ENCODE data around the gene CEND1. TPM values are rescaled to one million over a fixed set of nuclear protein-coding genes. Genes with fewer than 3 reads are reported as not detected.

The CEND1 gene
- total and polyA plus RNA-seq, 2 of the 4 experiments (the other 2 are of a cell fraction), result 0.90 to 4.0 TPM

GRCh38 chr11:802018-802617 is 12.2 kb upstream of the CEND1 start:
- peaks cover 18% of the 10 kb centered on the region for H3K4me1 ChIP-seq (ENCODE audit: control insufficient read depth, insufficient read depth, low read length)
- intact Hi-C loops (cut with micrococcal nuclease), result no loop called here
- no TSS peak for BruUV-seq (replicated peaks)
- no peak overlapping the region for H4K8ac ChIP-seq (ENCODE audit: low read depth in 2 of 2, low read length in 2 of 2)
- WGBS, 2 experiments (ENCODE audit: extremely low coverage in 2 of 2, insufficient read length in 1 of 2), result 96% methylated on average over 14 of the region's 21 CpGs; no CpG with 5 or more reads in 1 of the 2 experiments
- no peak overlapping the region for H3K27ac ChIP-seq (ENCODE audit: insufficient read depth, low read length)
- H3K9me3 ChIP-seq (ENCODE audit: control insufficient read depth, insufficient read depth, low read length), result no peaks in the 10 kb centered on the region
- peaks cover 2 to 29% of the 10 kb centered on the region in 2 experiments; a peak in 3 of 4 replicates for H3K79me1 ChIP-seq (ENCODE audit: low read depth in 1 of 2, low read length in 2 of 2)
- no peak overlapping the region for H2BK5ac ChIP-seq (ENCODE audit: low read depth, low read length, poor library complexity, severe bottlenecking)
- H2AK9ac ChIP-seq (replicated peaks; ENCODE audit: low read depth, low read length, poor library complexity), result peak overlapping the region; percentile 82
- no peak overlapping the region for H2AK5ac ChIP-seq (ENCODE audit: low read depth, low read length)
- no peaks in the 10 kb centered on the region for H3K9me1 ChIP-seq (ENCODE audit: insufficient read depth, low read length)
- no peak for ATAC-seq (ENCODE audit: low read depth)
- no peak overlapping the region for H3K4ac ChIP-seq (ENCODE audit: low read depth, low read length)
- TF ChIP-seq BHLHE40 (IDR thresholded peaks at IDR 0.05; ENCODE audit: low read depth, low read length) (no peak), POLR2A (IDR thresholded peaks at IDR 0.05; ENCODE audit: low read depth, low read length) (no peak), MXI1 (IDR thresholded peaks at IDR 0.05; ENCODE audit: borderline replicate concordance, low read depth, low read length) (no peak), RFX5 (IDR thresholded peaks at IDR 0.05; ENCODE audit: low read depth, low read length) (no peak), USF2 (IDR thresholded peaks at IDR 0.05; ENCODE audit: low read depth, low read length) (no peak), RAD21 (IDR thresholded peaks at IDR 0.05; ENCODE audit: low read length) (no peak), CTCF (conservative IDR thresholded peaks at IDR 0.05; ENCODE audit: low read depth, low read length) (no peak), RCOR1 (IDR thresholded peaks at IDR 0.05; ENCODE audit: insufficient replicate concordance, low read length) (no peak), FOS (IDR thresholded peaks at IDR 0.05; ENCODE audit: low read depth, low read length) (no peak), MAZ (IDR thresholded peaks at IDR 0.05; ENCODE audit: borderline replicate concordance, low read depth, low read length) (no peak), ELK1 (IDR thresholded peaks at IDR 0.05; ENCODE audit: borderline replicate concordance, low read depth, low read length) (no peak), CHD1 (IDR thresholded peaks at IDR 0.05; ENCODE audit: low read depth, low read length) (no peak)
- H4K91ac ChIP-seq (ENCODE audit: insufficient read depth, low read depth, low read length), result no peak overlapping the region
- no peak overlapping the region for H2BK15ac ChIP-seq (ENCODE audit: low read depth, low read length)
- H4K5ac ChIP-seq (ENCODE audit: low read depth, low read length), result no peak overlapping the region
- H3K14ac ChIP-seq (replicated peaks; ENCODE audit: low read depth, low read length), result no peak overlapping the region
- no peak overlapping the region for H3K18ac ChIP-seq (ENCODE audit: low read depth, low read length)
- DNase-seq, result no peak
- H3K23ac ChIP-seq (ENCODE audit: low read depth, low read length), result no peak overlapping the region
- ChIA-PET CTCF (no interaction called here), POLR2A (ENCODE audit: unreplicated experiment) (no interaction called here)
- no peak overlapping the region for H2BK120ac ChIP-seq (ENCODE audit: low read depth, low read length)
- H2AFZ ChIP-seq (replicated peaks; ENCODE audit: low read length, poor library complexity), result no peak overlapping the region
- no peak overlapping the region for H3K9ac ChIP-seq (ENCODE audit: low read depth, low read length)
- no peak overlapping the region for H2BK20ac ChIP-seq (ENCODE audit: low read depth, low read length)
- H3K27me3 ChIP-seq (ENCODE audit: control insufficient read depth, insufficient read depth, low read length), result no peaks in the 10 kb centered on the region
- no peak overlapping the region for H3K56ac ChIP-seq (ENCODE audit: extremely low read depth, insufficient read depth, low read length)
- dilution Hi-C loops (cut with HindIII; ENCODE audit: low sequenced_read_pairs, unreplicated experiment), result no loop called here
- peaks cover 8% of the 10 kb centered on the region for H4K20me1 ChIP-seq (ENCODE audit: insufficient read depth, low read length)
- H3K4me3 ChIP-seq (ENCODE audit: insufficient read depth, low read depth, low read length), result no peak overlapping the region
- H3K36me3 ChIP-seq (ENCODE audit: control insufficient read depth, insufficient read depth, low read length), result peaks cover 26% of the 10 kb centered on the region
- in situ Hi-C loops (cut with MboI; ENCODE audit: low sequenced_read_pairs), result no loop called here
- no peak overlapping the region for H3K4me2 ChIP-seq (ENCODE audit: low read depth, low read length)

All from IMR-90 (cell line).